Stimulated activated CD4-positive, alpha-beta T cell treated with anti-CD3 and anti-CD28 coated beads, Interleukin-1b, Interleukin-23, amount 100 ng/mL, for 4 hours (primary cell): ENCODE data around the gene SLFN11.
"Not testable (repeated sequence)": the region's sequence is repeated elsewhere in the genome, so short reads cannot be mapped to it uniquely, and the experiment has no call there.

Source experiments
- DNase-seq, 2 donors: peaks; one replicate each; pipeline ENCODE4 v3.0.0-alpha.2; 2020; ENCODE audit warnings: low read depth in 2 of 2

SLFN11 gene

GRCh38 chr17:35361027-35361426 is 12.4 kb downstream of the SLFN11 start:
- no peak for DNase-seq

GRCh38 chr17:35359398-35359797 is 14.0 kb downstream of the SLFN11 start:
- DNase-seq, result no peak

- DNase-seq, result no peak
These were observed 21.1 kb downstream of the SLFN11 start for GRCh38 chr17:35352284-35352683.

- no peak for DNase-seq
These were observed 22.9 kb downstream of the SLFN11 start for GRCh38 chr17:35350493-35350892.

- DNase-seq, result no peak
These were observed 27.3 kb downstream of the SLFN11 start for GRCh38 chr17:35345926-35346771.

GRCh38 chr17:35345445-35345925 is 27.9 kb downstream of the SLFN11 start:
- DNase-seq, result no peak

GRCh38 chr17:35344262-35344661 is 29.2 kb downstream of the SLFN11 start:
- no peak for DNase-seq

GRCh38 chr17:35342276-35342675 is 31.1 kb downstream of the SLFN11 start:
- DNase-seq, result no peak

- DNase-seq, result no peak
These were observed 31.9 kb downstream of the SLFN11 start for GRCh38 chr17:35341411-35341992.

- no peak for DNase-seq
These were observed 35.2 kb downstream of the SLFN11 start for GRCh38 chr17:35338230-35338629.

- DNase-seq, result no peak
These were observed 36.1 kb downstream of the SLFN11 start for GRCh38 chr17:35337364-35337763.

- not testable (repeated sequence) for DNase-seq
These were observed 39.8 kb downstream of the SLFN11 start for GRCh38 chr17:35333578-35333977.

GRCh38 chr17:35322749-35323148 is 50.7 kb downstream of the SLFN11 start:
- DNase-seq, result no peak

- DNase-seq, result no peak
These were observed 57.5 kb downstream of the SLFN11 start for GRCh38 chr17:35315971-35316370.

GRCh38 chr17:35315283-35315682 is 58.1 kb downstream of the SLFN11 start:
- DNase-seq, result no peak

GRCh38 chr17:35314415-35315216 is 58.8 kb downstream of the SLFN11 start:
- no peak for DNase-seq

- peak in 1 of 2 donors; percentile 1 for DNase-seq
These were observed 59.5 kb downstream of the SLFN11 start for GRCh38 chr17:35313875-35314409.

GRCh38 chr17:35312790-35313711 is 60.4 kb downstream of the SLFN11 start:
- DNase-seq, result peak; percentile 30 to 51

GRCh38 chr17:35312346-35312745 is 61.1 kb downstream of the SLFN11 start:
- DNase-seq, result no peak

GRCh38 chr17:35309345-35309744 is 64.1 kb downstream of the SLFN11 start:
- DNase-seq, result not testable (repeated sequence)
